Activated B cell treated with CpG ODN at 0.5 μM for 24 hours (primary cell): ENCODE measurements around the gene OTOA. TPM values are rescaled to one million over a fixed set of nuclear protein-coding genes. Genes with fewer than 3 reads are reported as not detected.
"Not testable (repeated sequence)": the region's sequence is repeated elsewhere in the genome, so short reads cannot be mapped to it uniquely, and the experiment has no call there.

Experiments
- ATAC-seq: fragments of 200-7000 bp; cut with Tn5 transposase; one replicate; pipeline ENCODE4 v1.10.0; 2021; ENCODE audit warnings: low read depth, mild to moderate bottlenecking, moderate library complexity
- CTCF ChIA-PET: fragments of 350-600 bp; sonication (Branson Sonifier 250); formaldehyde crosslinking; loops from one replicate; lab custom pipeline; 2021; ENCODE audit warnings: antibody characterized with exemption; lab: Charles Lee
- POLR2A ChIA-PET: fragments of 350-600 bp; sonication (Branson Sonifier 250); formaldehyde crosslinking; loops from one replicate; lab custom pipeline; 2021; ENCODE audit warnings: antibody characterized with exemption; lab: Charles Lee
- DNase-seq: peaks from one replicate; pipeline ENCODE4 v3.0.0; 2022
- H3K27ac Mint-ChIP-seq: one replicate; pipeline ENCODE4 v1.8.0; 2020; ENCODE audit warnings: mixed read lengths
- H3K27me3 Mint-ChIP-seq: one replicate; pipeline ENCODE4 v1.8.0; 2021; ENCODE audit warnings: mixed read lengths
- H3K36me3 Mint-ChIP-seq: one replicate; pipeline ENCODE4 v1.8.0; 2021; ENCODE audit warnings: low read depth, mixed read lengths
- H3K4me1 Mint-ChIP-seq: one replicate; pipeline ENCODE4 v1.8.0; 2021; ENCODE audit warnings: mixed read lengths
- H3K4me3 Mint-ChIP-seq: one replicate; pipeline ENCODE4 v1.8.0; 2020; ENCODE audit warnings: mild to moderate bottlenecking, mixed read lengths
- H3K9me3 Mint-ChIP-seq: one replicate; pipeline ENCODE4 v1.8.0; 2020; ENCODE audit warnings: mixed read lengths
- CTCF ChIP-seq: fragments of 200-600 bp; IDR thresholded peaks from one replicate; pipeline ENCODE4 v1.8.0; 2022; ENCODE audit warnings: antibody characterized with exemption, mild to moderate bottlenecking
- intact Hi-C: fragments of 100-400 bp; cut with micrococcal nuclease; formaldehyde crosslinking; loops from one replicate; pipeline ENCODE4 v1.15.1; 2024
- total RNA-seq: library from RNA; stranded (reverse); gene quantifications from 2 replicates; pipeline ENCODE4 v1.2.3, GENCODE V29; 2022

Gene OTOA
- total RNA-seq, 1 donor from 2014 or later = 0.60 TPM

- peaks cover 4% of the 10 kb centered on the region for H3K4me1 Mint-ChIP-seq
- ATAC-seq (no peak), DNase-seq (no peak)
- TF ChIP-seq CTCF = no peak
- CTCF ChIA-PET = interaction anchor here (1.3 kb wide), 1 partner anchor 20 kb away, joined by 3 read pairs; no protein-coding TSS in a partner anchor
- peaks cover 3% of the 10 kb centered on the region for H3K9me3 Mint-ChIP-seq
- no peaks in the 10 kb centered on the region for H3K36me3 Mint-ChIP-seq
- intact Hi-C loops = no loop called here
- H3K27ac Mint-ChIP-seq = no peak overlapping the region
- peaks cover 12% of the 10 kb centered on the region for H3K27me3 Mint-ChIP-seq
- POLR2A ChIA-PET = no interaction called here
- H3K4me3 Mint-ChIP-seq = no peak overlapping the region
These were observed 21.3 kb downstream of the OTOA start for GRCh38 chr16:21685034-21685455.

- ChIA-PET POLR2A (no interaction called here), CTCF (no interaction called here)
- Mint-ChIP-seq H3K36me3 (no peaks in the 10 kb centered on the region), H3K9me3 (peaks cover 6% of the 10 kb centered on the region), H3K27ac (no peak overlapping the region), H3K27me3 (peaks cover 8% of the 10 kb centered on the region), H3K4me1 (peaks cover 3% of the 10 kb centered on the region), H3K4me3 (no peak overlapping the region)
- ATAC-seq (no peak), DNase-seq (no peak)
- no peak for TF ChIP-seq CTCF
- intact Hi-C loops = no loop called here
These were observed 25.3 kb downstream of the OTOA start for GRCh38 chr16:21689107-21689506.

GRCh38 chr16:21690967-21691366 is 27.2 kb downstream of the OTOA start:
- POLR2A ChIA-PET = interaction anchor here (1.2 kb wide), 1 partner anchor 13 kb away, joined by 4 read pairs; no protein-coding TSS in a partner anchor
- ATAC-seq, H3K4me1 Mint-ChIP-seq, intact Hi-C loops, DNase-seq, H3K9me3 Mint-ChIP-seq, H3K36me3 Mint-ChIP-seq, CTCF ChIA-PET, H3K27me3 Mint-ChIP-seq, H3K27ac Mint-ChIP-seq, H3K4me3 Mint-ChIP-seq: not testable (repeated sequence)

DNA sequence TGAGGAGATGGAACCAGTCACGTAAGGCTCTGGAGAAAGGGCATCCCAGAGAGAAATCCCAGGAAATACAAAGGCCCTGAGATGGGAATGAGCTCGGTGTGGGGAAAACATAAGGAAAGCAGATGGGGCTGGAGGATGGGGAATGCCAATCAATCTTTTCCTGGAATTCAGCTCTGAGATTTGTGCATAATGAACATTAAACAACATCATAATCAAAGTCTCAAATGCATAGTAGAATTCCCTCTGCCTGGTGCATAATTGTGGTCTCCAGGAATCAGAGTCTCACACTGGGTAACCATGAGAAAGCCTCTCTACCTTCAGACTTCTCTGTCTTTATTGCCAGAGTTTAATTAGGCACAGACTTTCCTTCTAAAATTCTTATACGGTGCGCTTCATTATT is 30.8 kb downstream of the OTOA start:
- ATAC-seq (no peak), DNase-seq (no peak)
- Mint-ChIP-seq H3K27me3 (peaks cover 4% of the 10 kb centered on the region), H3K27ac (no peak overlapping the region), H3K9me3 (peaks cover 3% of the 10 kb centered on the region), H3K4me1 (no peaks in the 10 kb centered on the region), H3K36me3 (no peaks in the 10 kb centered on the region), H3K4me3 (no peak overlapping the region)
- no peak for TF ChIP-seq CTCF
- POLR2A ChIA-PET = no interaction called here
- intact Hi-C loops = no loop called here
- CTCF ChIA-PET = no interaction called here

- Mint-ChIP-seq H3K36me3 (no peaks in the 10 kb centered on the region), H3K27ac (no peak overlapping the region)
- CTCF ChIA-PET = no interaction called here
These were observed 33.3 kb downstream of the OTOA start for GRCh38 chr16:21697032-21697431.

More at GRCh38 chr16:21697032-21697431, 33.3 kb downstream of the OTOA start:
- intact Hi-C loops = no loop called here
- ATAC-seq = no peak
- Mint-ChIP-seq H3K27me3 (no peaks in the 10 kb centered on the region), H3K4me1 (no peaks in the 10 kb centered on the region), H3K4me3 (no peak overlapping the region), H3K9me3 (no peaks in the 10 kb centered on the region)
- POLR2A ChIA-PET = no interaction called here
- DNase-seq = no peak
- no peak for TF ChIP-seq CTCF
